PFSK-1 (cell line): ENCODE data around the gene HYKK.

Experiments
- FOXP2 ChIP-seq: optimal IDR thresholded peaks from 2 replicates; pipeline ENCODE3; 2011; ENCODE audit warnings: borderline replicate concordance, control low read depth, inconsistent platforms; ENCODE audit not compliant: insufficient read depth; ENCODE audit errors: extremely low read length, extremely low read depth
- POLR2AphosphoS5 ChIP-seq: IDR thresholded peaks from 2 replicates; pipeline ENCODE4 v1.6.1; 2012; ENCODE audit warnings: low read depth, mild to moderate bottlenecking, control low read depth, low read length, moderate library complexity
- REST ChIP-seq, 2 experiments: IDR thresholded peaks; 2 replicates each; pipeline versions ENCODE4 v1.6.1 to v1.8.0; 2011 to 2012; ENCODE audit warnings: low read depth in 2 of 2, low read length in 2 of 2, control low read depth in 1 of 2, inconsistent platforms in 1 of 2, mild to moderate bottlenecking in 1 of 2, moderate library complexity in 1 of 2; ENCODE audit not compliant: insufficient read depth in 1 of 2
- SIN3A ChIP-seq: IDR thresholded peaks from 2 replicates; pipeline ENCODE4 v1.6.1; 2012; ENCODE audit warnings: mild to moderate bottlenecking, low read length, moderate library complexity, borderline replicate concordance; ENCODE audit not compliant: insufficient read depth
- TAF1 ChIP-seq: IDR thresholded peaks from 2 replicates; pipeline ENCODE4 v1.6.1; 2012; ENCODE audit warnings: low read length, control low read depth, borderline replicate concordance; ENCODE audit not compliant: insufficient read depth

- TF ChIP-seq TAF1 (no peak), REST (IDR thresholded peaks at IDR 0.05; ENCODE audit: insufficient read depth in 1 of 2, low read depth in 2 of 2, low read length in 2 of 2) (no peak), POLR2AphosphoS5 (no peak), SIN3A (no peak), FOXP2 (no peak)
Observed at GRCh38 chr15:78573416-78573815, 66.0 kb downstream of the HYKK start.
